Stimulated activated CD4-positive, alpha-beta T cell treated with anti-CD3 and anti-CD28 coated beads, TNF-alpha, amount 100 ng/mL, for 24 hours (primary cell): ENCODE data around the gene MED23.

Experiments used
- DNase-seq, 3 experiments: peaks; one replicate each; pipeline ENCODE4 v3.0.0-alpha.2; 2020; ENCODE audit warnings: low read depth in 3 of 3

Gene MED23, protein sequence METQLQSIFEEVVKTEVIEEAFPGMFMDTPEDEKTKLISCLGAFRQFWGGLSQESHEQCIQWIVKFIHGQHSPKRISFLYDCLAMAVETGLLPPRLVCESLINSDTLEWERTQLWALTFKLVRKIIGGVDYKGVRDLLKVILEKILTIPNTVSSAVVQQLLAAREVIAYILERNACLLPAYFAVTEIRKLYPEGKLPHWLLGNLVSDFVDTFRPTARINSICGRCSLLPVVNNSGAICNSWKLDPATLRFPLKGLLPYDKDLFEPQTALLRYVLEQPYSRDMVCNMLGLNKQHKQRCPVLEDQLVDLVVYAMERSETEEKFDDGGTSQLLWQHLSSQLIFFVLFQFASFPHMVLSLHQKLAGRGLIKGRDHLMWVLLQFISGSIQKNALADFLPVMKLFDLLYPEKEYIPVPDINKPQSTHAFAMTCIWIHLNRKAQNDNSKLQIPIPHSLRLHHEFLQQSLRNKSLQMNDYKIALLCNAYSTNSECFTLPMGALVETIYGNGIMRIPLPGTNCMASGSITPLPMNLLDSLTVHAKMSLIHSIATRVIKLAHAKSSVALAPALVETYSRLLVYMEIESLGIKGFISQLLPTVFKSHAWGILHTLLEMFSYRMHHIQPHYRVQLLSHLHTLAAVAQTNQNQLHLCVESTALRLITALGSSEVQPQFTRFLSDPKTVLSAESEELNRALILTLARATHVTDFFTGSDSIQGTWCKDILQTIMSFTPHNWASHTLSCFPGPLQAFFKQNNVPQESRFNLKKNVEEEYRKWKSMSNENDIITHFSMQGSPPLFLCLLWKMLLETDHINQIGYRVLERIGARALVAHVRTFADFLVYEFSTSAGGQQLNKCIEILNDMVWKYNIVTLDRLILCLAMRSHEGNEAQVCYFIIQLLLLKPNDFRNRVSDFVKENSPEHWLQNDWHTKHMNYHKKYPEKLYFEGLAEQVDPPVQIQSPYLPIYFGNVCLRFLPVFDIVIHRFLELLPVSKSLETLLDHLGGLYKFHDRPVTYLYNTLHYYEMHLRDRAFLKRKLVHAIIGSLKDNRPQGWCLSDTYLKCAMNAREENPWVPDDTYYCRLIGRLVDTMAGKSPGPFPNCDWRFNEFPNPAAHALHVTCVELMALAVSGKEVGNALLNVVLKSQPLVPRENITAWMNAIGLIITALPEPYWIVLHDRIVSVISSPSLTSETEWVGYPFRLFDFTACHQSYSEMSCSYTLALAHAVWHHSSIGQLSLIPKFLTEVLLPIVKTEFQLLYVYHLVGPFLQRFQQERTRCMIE (N-terminal part only)

DNA sequence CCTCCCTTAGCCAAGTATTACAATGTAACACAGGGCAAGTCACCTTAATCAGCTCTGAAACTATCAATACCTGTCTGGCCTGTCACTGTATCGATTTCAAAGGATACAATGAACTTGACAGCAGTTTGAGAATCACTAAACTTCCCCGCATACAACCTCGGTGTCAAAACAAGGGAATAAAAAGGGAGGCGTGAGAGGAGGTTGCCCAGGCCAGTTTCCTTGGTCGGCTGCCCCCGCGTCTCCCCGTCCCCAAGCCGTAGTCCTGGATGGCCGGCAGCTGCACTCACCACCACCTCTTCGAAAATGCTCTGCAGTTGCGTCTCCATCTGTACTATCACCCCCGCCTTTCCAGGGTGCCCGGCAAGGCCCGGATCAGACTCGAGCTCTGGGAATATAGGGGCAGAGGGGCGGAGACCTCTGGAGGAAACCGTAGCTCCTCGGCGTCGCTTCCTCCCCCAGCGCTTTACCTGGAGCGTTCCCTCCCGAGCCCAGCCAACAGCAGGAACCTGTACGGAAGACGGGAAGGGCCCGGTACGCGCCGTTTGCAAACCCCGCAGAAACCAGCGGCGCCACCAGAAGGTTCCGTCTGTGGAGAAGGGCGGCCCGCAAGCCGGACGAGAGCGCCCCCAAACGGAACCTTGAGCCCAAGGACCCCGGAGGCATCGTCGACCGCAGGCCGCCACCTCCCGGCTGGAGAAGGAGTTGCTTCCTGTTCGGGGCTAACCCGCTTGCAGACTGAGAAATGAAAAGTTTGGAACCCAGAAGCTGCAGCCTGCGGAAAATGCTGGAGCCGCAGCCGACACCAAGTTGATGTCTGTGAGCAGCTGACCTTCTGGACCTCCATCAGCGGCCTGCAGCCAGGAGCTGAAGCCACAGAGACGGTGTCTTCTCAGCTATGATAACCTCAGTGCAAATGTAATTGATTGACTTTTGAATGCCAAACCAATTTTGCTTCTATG is at the start of gene MED23:
Gene MED23 (minus strand): TSS at position 519 of the 959 bp plus-strand sequence. CDS start 193 bp downstream, at position 326.
- peak; percentile 91 to 95 (median 94) for DNase-seq

DNA sequence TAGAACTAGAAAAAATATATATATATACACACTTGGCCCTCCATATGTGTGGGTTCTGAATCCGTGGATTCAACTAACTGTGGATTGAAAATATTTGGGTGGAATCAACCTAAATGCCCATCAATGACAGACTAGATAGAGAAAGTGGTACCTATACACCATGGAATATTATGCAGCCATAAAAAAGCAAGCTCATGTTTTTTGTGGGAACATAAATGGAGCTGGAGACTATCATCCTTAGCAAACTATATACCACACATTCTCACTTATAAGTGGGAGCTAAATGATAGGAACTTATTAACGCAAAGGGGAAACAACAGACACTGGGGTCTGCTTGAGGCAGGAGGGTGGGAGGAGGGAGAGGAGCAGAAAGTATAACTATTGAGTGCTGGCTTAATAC is 45.1 kb upstream of the MED23 start:
- no peak for DNase-seq

DNA sequence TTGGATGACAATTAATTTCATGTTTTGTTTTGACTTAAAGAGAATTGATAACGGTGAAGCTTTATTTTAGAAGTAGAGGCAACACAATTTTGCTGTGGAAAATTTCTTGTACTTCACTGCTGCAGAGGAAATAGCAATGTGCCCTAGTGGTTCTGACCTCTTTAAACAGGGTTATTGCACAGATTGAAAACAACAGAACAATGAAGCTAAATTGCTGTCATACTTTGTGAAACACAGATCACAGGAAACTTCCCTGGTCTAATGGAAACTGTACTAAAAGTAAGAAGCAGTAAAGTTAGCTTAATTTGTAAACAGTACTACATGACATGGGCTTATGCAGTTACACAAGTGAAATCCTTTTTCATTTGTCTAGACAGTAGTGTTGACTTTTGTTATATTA is 41.8 kb upstream of the MED23 start:
- DNase-seq = no peak

DNA sequence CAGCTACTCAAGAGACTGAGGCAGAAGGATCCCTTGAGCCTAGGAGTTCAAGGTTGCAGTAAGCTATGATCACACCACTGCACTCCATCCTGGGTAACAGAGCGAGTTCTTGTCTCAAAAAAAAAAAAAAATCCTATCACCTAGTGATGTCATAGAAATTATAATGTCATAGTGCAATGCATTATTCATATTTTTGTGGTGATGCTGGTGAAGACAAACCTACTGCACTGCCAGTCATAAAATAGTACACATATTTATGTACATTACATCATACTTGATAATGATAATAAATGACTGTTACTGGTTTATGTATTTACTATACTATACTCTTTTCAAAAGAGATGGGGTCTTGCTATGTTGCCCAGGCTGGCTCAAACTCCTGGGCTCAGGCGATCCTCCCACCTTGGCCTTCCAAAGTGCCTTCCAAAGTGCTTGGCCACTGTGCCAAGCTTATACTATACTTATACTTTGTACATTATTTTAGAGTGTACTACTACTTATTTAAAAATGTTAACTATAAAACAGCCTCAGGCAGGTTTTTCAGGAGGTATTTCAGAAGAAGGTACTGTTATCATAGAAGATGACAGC is 35.6 kb upstream of the MED23 start:
- no peak for DNase-seq

DNA sequence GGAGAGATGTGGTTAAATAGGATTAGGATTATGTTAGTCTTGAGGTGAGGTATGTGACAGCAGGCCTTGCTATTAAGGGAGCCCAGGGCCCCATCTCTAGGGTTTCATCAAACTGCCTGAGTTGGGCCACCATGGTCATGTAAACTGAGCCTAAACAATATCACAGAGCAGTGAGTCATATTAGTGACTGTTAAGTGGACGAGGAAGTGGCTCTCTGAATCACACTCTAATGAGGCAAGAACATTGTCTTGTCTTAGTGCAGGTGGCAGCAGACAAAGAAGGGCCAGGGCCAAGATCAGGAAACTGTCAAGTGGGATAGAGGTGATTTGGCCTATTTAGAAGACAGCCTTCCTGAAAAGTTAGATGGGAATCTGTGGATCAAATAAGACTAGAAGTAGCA is 32.2 kb upstream of the MED23 start:
- DNase-seq = no peak

DNA sequence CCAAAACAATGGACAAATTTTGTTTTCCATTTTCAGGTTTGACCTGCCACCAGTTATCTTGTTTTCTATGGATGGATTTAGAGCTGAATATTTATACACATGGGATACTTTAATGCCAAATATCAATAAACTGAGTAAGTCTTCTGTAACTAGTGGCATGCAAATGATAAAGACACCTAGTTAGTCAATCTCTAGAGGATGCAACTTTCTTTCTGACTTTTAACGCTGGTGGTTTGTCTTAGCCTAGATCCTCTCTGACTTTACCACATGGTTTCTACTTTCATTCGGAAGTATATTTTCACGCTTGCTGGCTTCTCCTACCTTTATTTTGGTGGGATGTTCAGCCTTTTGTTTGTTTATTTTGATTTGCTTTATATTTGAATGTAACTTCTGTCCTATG is 30.2 kb upstream of the MED23 start:
- no peak for DNase-seq

DNA sequence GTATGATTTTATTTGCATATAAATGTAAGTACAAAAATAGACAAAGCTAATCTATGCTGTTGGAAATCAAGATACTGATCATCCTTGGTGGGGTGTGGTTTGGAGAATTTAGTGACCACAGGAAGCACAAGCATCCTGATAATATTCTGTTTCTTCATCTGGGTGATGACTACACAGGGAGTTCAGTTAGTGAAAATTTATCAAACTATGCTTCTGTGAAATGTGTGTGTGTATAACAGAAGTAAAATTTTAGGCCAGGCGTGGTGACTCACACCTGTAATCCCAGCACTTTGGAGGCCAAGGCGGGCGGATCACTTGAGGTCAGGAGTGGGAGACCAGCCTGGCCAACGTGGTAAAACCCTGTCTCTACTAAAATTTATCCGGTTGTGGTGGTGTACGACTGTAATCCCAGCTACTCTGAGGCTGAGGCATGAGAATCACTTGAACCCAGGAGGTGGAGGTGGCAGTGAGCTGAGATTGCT is 29.6 kb upstream of the MED23 start:
- DNase-seq = no peak

DNA sequence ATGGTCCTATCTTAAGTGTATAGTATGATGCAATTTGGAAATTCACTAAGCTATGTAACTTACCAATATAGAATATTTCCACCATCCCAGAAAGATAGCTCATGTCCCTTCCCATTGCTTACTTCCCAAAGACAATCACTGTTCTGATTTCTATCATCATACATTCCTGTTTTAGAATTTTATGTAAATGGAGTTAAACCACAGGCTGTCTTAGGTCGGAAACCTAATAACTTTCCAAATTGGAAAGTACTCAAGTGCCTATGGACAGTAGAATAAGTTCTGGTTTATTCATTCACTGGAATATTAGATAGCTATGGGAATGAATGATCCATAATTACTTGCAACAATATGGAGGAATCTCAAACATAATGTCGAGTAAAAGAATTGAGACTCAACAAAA is 29.2 kb upstream of the MED23 start:
- no peak for DNase-seq

DNA sequence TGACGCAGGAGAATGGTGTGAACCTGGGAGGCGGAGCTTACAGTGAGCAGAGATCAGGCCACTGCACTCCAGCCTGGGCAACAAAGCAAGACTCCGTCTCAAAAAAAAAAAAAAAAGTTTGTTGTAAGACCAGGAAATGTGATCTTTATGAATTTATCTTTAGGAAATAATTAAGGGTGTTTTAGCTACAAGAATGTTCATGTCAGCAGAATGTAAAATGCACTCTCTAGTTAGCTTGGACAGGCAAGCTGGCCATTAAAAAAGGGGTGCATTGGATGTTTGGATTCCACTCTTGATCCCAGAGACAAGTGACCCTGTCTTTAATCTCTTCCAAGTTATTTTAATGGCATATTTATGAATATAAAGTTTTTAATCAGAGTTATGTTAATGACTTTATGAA is 28.6 kb upstream of the MED23 start:
- DNase-seq = no peak

DNA sequence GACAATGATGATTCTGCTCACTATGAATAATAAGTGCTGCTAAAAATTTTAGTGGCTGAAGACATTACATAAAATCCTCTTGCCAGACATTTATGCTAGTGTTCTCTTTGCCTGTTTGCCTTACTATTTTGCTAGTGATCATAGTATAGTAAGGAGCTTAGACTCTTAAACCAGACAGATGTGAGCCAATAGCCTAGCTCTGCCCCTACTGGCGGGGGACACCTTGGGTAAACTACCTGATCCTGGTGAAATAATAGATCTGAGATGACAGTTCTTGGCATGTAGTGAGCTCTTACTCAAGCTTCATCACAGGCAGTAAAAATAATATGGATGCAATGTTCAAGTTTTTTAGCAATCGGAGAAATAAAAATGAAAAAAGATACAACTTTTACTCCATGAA is 27.9 kb upstream of the MED23 start:
- DNase-seq = no peak

DNA sequence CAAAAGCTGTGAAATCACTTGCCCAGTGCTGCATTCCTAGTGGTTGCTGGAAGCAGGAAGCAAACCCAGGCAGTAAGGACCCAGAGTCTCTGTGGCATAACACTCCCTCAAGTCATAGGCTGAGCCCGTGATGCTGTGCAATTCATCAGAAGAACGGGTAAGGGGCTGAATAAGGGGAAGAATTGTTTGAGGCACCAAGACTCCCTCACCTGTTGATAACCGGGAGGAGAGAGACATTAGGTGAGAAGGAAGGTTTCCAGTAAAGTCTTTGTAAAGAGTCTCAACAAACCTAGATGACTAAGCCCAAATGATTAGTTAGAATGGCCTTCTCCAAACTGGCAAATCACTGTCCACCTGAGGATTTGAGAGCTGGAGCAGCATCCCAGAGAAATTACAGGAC is 27.3 kb upstream of the MED23 start:
- no peak for DNase-seq

DNA sequence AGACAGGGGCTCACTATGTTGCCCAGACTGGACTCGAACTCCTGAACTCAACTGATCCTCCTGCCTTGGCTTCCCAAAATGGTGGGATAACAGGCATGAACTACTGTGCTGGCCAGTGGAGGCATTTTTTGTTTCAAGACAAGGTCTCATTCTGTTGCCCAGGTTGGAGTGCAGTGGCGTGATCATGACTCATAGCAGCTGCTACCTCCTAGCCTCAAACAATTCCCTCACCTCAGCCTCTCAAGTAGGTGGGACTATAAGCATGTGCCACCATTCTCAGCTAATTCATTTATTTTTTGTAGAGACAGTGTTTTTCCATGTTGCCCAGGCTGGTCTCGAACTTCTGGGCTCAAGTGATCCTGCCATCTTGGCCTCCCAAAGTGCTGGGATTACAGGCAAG is 26.3 kb upstream of the MED23 start:
- DNase-seq = no peak

DNA sequence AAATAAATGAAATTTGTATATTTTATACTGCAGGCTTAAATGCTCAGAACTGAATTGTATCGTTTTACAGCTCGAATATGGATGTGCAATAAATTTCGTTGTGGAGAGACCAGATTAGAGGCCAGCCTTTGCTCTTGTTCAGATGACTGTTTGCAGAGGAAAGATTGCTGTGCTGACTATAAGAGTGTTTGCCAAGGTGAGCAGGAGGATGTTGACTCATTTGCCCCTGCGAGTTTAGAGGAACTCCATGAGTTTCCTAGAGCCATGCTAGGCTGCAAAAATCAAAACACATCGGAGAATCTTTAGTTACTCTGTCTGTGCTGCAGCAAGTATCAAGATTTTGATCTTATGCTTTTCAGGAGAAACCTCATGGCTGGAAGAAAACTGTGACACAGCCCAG is 24.4 kb upstream of the MED23 start:
- DNase-seq = no peak

DNA sequence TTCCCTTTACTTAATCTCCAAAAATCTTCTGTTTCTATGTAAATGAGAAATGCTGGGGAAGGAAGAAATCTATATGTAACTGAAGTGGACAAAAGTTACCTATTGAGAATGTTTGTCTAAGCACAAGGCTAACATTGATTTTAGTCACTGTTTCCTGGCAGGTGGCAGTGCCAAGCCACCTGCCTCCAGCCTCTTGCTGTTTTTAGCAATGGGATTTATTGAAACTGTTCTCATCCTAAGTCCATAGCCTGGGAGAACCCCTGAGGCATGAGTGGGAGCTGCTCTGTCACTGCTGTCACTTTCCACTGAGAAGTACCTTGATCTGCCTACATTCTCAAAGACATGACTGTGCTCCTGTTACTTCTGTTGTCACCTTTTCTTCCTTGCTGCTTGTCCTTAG is 23.7 kb upstream of the MED23 start:
- DNase-seq = no peak

DNA sequence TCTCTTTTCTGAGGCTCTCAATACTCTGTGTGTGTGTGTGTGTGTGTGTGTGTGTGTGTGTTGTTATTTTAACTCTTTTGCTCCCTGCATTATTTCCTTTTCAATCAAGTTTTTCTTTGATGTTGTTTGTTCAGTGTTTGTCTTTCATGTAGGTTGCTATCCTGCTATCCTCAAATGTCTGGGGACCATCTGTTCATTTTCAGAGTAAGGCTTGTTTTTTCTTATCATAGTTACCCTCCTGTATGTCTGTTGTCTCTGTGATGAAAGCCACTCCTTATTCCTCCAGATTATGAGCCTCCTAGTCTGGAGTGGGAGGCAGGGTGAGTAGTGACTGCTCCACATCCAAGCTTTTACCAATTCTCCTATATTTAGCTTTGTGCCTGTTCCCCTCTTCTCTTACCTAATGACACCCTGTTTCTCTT is 18.2 kb upstream of the MED23 start:
- no peak for DNase-seq

DNA sequence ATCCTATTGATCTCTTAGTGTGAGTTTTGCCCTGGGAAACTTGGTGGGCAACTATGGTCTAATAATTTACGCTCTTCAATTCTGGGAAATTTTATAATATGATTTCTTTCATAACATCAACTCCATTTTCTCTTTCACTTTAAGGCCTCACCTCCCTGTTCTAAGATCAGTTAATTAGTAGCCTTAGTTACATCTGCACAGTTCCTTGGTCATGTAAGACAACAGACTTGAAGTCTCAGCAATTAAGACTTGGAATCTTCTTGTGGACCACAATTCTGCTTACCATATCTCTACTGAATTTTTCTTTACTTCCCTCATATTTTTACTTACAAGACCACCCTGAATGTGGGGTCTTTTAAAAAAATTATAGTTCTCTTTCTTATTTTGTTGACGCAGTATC is 17.8 kb upstream of the MED23 start:
- DNase-seq = no peak

DNA sequence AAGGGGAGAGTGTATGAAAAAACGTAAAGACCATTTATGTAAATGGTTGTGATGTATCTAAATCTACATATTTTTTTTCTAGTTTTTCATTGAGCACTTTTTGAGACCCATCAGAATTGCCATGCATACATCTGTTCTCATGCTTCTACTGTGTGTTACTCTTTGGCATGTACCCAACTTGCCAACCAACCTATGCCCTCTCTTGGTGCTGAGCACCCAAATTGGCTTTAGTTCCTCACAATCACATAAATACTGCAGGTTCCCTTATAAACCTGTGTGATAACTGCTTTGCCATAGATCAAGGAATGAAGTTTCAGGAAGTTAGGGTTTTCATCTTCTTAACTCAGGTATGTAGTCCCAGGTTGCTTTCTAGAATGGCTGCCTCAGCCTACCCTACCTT is 16.9 kb upstream of the MED23 start:
- no peak for DNase-seq

DNA sequence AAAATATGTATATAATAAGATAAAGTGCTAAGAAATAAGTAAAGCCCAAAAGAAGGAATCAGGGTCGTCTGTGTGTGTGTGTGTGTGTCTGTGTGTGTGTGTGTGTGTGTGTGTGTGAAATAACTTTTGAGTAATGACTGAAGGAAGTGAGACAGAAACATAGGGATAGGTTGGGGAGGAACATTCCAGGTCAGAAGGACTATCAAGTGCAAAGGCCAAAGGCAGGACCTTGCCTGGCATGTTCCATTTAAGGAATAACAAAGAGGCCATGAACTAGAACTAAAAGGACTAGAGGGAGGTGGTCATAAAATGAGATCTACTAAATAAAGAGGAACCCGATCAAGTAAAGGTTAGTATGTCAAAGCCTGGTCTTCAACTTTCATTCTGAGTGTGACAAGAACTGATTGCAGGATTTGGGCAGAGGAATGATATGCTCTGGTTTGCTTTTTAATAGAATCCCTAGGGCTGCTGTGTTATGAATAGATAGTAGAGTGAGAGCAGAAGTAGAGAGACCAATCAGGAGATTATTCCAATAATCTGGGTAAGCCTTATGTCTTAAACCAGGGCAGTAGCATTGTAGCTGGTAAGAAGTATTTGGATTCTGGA is 15.9 kb upstream of the MED23 start:
- no peak for DNase-seq

DNA sequence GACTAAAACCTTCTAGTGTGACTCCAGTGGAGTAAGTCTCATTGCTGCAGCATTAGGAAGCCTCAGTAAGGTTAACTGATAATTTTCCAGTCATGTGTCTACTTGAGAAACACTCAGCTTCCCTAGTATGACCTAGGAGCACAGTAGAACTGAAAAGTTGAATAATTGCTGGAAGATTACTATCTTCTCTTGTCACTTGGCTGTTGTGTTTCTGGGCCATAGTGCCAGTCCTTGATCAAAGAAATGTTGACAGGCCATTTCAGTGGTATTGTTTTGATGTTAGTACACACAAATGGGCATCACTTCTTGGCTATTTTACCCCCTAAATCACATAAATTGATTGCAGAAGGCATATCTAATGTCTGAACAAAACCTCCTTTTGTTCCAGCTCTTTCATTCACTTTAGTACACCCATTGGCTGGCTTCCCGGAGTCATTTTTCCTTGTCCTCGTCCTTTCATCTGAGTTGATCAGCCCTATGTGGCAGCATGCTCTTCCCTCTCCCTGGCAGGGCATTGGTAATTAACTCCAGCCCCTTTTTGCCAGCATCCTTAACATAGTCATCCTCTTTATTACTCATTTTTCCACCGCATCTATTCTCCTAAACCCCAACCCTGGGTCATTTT is 15.1 kb upstream of the MED23 start:
- DNase-seq = no peak

DNA sequence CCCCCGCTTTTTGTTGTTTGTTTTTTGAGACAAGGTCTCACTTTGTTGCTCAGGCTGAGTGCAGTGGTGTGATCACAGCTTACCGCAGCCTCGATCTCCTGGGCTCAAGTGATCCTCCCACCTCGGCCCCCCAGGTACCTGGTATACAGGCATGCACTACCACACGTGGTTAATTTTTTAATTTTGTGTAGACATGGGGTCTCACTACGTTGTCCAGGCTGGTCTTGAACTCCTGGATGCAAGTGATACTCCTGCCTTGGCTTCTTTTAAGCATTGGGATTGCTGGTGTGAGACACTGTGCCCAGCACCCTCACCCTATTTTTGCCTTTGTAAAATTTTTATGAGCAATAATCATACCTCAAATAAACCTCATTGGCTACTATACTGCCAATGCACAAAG is 14.5 kb upstream of the MED23 start:
- DNase-seq = no peak
